Cerebellar cortex (tissue), 1 donor: Measurements from ENCODE around the gene ANKRD31.
"Not testable (repeated sequence)": the region's sequence is repeated elsewhere in the genome, so short reads cannot be mapped to it uniquely, and the experiment has no call there.

Experiments
- DNase-seq: peaks from one replicate; pipeline ENCODE4 v3.0.0-alpha.2; 2015; ENCODE audit warnings: low spot score

Gene ANKRD31

GRCh38 chr5:75152860-75153259 lies 83.8 kb downstream of the ANKRD31 start:
- no peak for DNase-seq

- no peak for DNase-seq
Measured at GRCh38 chr5:75148051-75148450, 88.6 kb downstream of the ANKRD31 start.

- DNase-seq = no peak
Measured at GRCh38 chr5:75142566-75143136, 94.0 kb downstream of the ANKRD31 start.

- no peak for DNase-seq
Measured at GRCh38 chr5:75140277-75140676, 96.4 kb downstream of the ANKRD31 start.

GRCh38 chr5:75138689-75139088 lies 98.0 kb downstream of the ANKRD31 start:
- no peak for DNase-seq

- no peak for DNase-seq
Measured at GRCh38 chr5:75130818-75131349, 105.8 kb downstream of the ANKRD31 start.

GRCh38 chr5:75116856-75117255 lies 119.8 kb downstream of the ANKRD31 start:
- DNase-seq = no peak

- not testable (repeated sequence) for DNase-seq
Measured at GRCh38 chr5:75114311-75114710, 122.4 kb downstream of the ANKRD31 start.

GRCh38 chr5:75113354-75114113 lies 123.1 kb downstream of the ANKRD31 start:
- DNase-seq = no peak

- no peak for DNase-seq
Measured at GRCh38 chr5:75108931-75109596, 127.6 kb downstream of the ANKRD31 start.

GRCh38 chr5:75108515-75108914 lies 128.2 kb downstream of the ANKRD31 start:
- no peak for DNase-seq

GRCh38 chr5:75095956-75096355 lies 140.7 kb downstream of the ANKRD31 start:
- DNase-seq = not testable (repeated sequence)

- no peak for DNase-seq
Measured at GRCh38 chr5:75091597-75091996, 145.1 kb downstream of the ANKRD31 start.

GRCh38 chr5:75089662-75090061 lies 147.0 kb downstream of the ANKRD31 start:
- DNase-seq = no peak

GRCh38 chr5:75089137-75089536 lies 147.5 kb downstream of the ANKRD31 start:
- DNase-seq = no peak

- DNase-seq = no peak
Measured at GRCh38 chr5:75088648-75089047, 148.0 kb downstream of the ANKRD31 start.

- DNase-seq = no peak
Measured at GRCh38 chr5:75081510-75081909, 155.2 kb downstream of the ANKRD31 start.

GRCh38 chr5:75079346-75079745 lies 157.3 kb downstream of the ANKRD31 start:
- not testable (repeated sequence) for DNase-seq

GRCh38 chr5:75078027-75078426 lies 158.7 kb downstream of the ANKRD31 start:
- no peak for DNase-seq

- no peak for DNase-seq
Measured at GRCh38 chr5:75072061-75072460, 164.6 kb downstream of the ANKRD31 start.

- no peak for DNase-seq
Measured at GRCh38 chr5:75071100-75071499, 165.6 kb downstream of the ANKRD31 start.

- DNase-seq = no peak
Measured at GRCh38 chr5:75067434-75067833, 169.2 kb downstream of the ANKRD31 start.
